ENCODE data around the gene MMP19.

The MMP19 gene

DNA sequence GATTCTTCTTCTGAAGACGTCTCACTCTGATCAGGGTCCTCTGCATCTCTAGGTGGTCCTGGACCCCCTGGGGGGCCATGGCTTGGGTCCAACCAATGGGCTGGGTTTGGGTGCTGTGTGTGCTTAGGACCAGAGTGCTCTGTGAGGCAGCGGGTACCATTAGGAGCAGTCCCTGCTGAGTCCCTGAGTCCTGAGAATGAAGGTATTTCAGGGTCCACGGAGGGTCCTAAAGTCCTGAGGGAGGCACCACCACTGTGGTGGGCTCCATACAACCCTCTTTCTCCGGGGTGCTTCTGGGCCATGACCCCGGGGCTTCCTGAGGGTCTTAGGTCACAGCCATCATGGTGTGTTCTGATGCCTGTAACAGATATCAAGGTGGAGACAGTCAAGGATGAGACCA is 14.4 kb downstream of the MMP19 start:
- Histone ChIP-seq H3K4me3 (ENCODE audit: low read length) (peak overlapping the region; percentile 87), H3K27me3 (ENCODE audit: low read depth, low read length) (no peaks in the 10 kb centered on the region), H2AFZ (ENCODE audit: low read depth, low read length) (no peak overlapping the region), H4K20me1 (ENCODE audit: insufficient read depth, low read length) (no peaks in the 10 kb centered on the region; the same call in 1 of the 2 replicates), H3K4me2 (ENCODE audit: low read length) (peak overlapping the region; percentile 87), H3K36me3 (replicated peaks; ENCODE audit: low read depth, low read length) (peaks cover 21% of the 10 kb centered on the region), H3K27ac (ENCODE audit: low read length) (no peak overlapping the region), H3K79me2 (ENCODE audit: low read length) (peaks cover 55% of the 10 kb centered on the region), H3K9me3 (ENCODE audit: insufficient read depth, low read length) (no peaks in the 10 kb centered on the region), H3K4me1 (ENCODE audit: low read length) (peaks cover 25% of the 10 kb centered on the region), H3K9ac (ENCODE audit: low read length) (peak overlapping the region; percentile 49; the same call in 1 of the 2 replicates)
- TF ChIP-seq, protein P1, sequence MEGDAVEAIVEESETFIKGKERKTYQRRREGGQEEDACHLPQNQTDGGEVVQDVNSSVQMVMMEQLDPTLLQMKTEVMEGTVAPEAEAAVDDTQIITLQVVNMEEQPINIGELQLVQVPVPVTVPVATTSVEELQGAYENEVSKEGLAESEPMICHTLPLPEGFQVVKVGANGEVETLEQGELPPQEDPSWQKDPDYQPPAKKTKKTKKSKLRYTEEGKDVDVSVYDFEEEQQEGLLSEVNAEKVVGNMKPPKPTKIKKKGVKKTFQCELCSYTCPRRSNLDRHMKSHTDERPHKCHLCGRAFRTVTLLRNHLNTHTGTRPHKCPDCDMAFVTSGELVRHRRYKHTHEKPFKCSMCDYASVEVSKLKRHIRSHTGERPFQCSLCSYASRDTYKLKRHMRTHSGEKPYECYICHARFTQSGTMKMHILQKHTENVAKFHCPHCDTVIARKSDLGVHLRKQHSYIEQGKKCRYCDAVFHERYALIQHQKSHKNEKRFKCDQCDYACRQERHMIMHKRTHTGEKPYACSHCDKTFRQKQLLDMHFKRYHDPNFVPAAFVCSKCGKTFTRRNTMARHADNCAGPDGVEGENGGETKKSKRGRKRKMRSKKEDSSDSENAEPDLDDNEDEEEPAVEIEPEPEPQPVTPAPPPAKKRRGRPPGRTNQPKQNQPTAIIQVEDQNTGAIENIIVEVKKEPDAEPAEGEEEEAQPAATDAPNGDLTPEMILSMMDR (IDR thresholded peaks at IDR 0.05; ENCODE audit: low read depth, low read length): no peak
- no peak for TF ChIP-seq EZH2phosphoT487 (IDR thresholded peaks at IDR 0.05; ENCODE audit: low read depth)

DNA sequence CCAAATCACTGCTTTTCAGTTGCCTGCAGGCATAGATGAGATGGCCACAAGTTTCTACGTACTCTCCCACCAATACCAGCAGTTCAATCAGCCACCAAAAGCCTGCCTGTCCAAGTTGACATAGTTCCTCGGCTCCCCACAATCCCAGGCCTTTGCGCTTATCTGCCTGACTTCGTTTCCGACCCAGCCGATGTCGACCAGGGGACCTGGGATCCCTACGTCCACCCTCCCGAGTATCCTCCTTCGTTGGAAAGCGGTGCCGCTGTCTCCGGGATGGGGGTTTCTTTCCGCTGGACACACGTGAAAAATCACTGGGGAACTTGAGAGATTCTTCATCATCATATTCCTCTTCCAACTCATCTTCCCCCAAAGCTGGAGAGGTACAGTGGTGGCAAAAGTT is 14.9 kb downstream of the MMP19 start:
- H2AFZ ChIP-seq (ENCODE audit: low read depth, low read length): no peak overlapping the region
- peaks cover 55% of the 10 kb centered on the region for H3K79me2 ChIP-seq (ENCODE audit: low read length)
- H3K27me3 ChIP-seq (ENCODE audit: low read depth, low read length): no peaks in the 10 kb centered on the region
- H3K9ac ChIP-seq (ENCODE audit: low read length): no peak overlapping the region
- peaks cover 25% of the 10 kb centered on the region for H3K4me1 ChIP-seq (ENCODE audit: low read length)
- H3K4me2 ChIP-seq (ENCODE audit: low read length): no peak overlapping the region
- no peak overlapping the region for H3K4me3 ChIP-seq (ENCODE audit: low read length)
- H3K27ac ChIP-seq (ENCODE audit: low read length): no peak overlapping the region
- H4K20me1 ChIP-seq (ENCODE audit: insufficient read depth, low read length): no peaks in the 10 kb centered on the region; the same call in 1 of the 2 replicates
- no peaks in the 10 kb centered on the region for H3K9me3 ChIP-seq (ENCODE audit: insufficient read depth, low read length)
- TF ChIP-seq EZH2phosphoT487 (IDR thresholded peaks at IDR 0.05; ENCODE audit: low read depth): no peak
- TF ChIP-seq, protein P1 (IDR thresholded peaks at IDR 0.05; ENCODE audit: low read depth, low read length): no peak
- H3K36me3 ChIP-seq (replicated peaks; ENCODE audit: low read depth, low read length): peaks cover 26% of the 10 kb centered on the region

DNA sequence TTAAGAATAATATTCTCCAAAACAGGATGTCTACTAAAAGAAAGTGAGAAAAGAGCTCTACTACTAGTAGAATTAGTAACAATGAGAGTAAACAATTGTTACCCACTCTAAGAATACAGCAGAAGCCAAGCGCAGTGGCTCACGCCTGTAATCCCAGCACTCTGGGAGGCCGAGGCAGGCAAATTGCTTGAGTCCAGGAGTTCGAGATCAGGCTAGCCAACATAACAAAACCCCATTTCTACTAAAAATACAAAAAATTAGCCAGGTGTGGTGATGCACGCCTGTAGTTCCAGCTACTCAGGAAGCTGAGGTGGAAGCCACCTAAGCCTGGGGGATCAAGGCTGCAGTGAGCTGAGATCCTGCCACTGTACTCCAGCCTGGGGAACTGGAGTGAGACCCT is 18.0 kb downstream of the MMP19 start:
- no peak overlapping the region for H3K9ac ChIP-seq (ENCODE audit: low read length)
- H3K36me3 ChIP-seq (replicated peaks; ENCODE audit: low read depth, low read length): peaks cover 55% of the 10 kb centered on the region
- peaks cover 44% of the 10 kb centered on the region for H3K79me2 ChIP-seq (ENCODE audit: low read length)
- H3K27ac ChIP-seq (ENCODE audit: low read length): no peak overlapping the region
- TF ChIP-seq, protein P1 (IDR thresholded peaks at IDR 0.05; ENCODE audit: low read depth, low read length): no peak
- TF ChIP-seq EZH2phosphoT487 (IDR thresholded peaks at IDR 0.05; ENCODE audit: low read depth): no peak
- H4K20me1 ChIP-seq (ENCODE audit: insufficient read depth, low read length): no peaks in the 10 kb centered on the region; the same call in 1 of the 2 replicates
- no peaks in the 10 kb centered on the region for H3K9me3 ChIP-seq (ENCODE audit: insufficient read depth, low read length)
- no peak overlapping the region for H3K4me3 ChIP-seq (ENCODE audit: low read length)
- H3K4me1 ChIP-seq (ENCODE audit: low read length): peaks cover 17% of the 10 kb centered on the region
- H3K27me3 ChIP-seq (ENCODE audit: low read depth, low read length): no peaks in the 10 kb centered on the region
- H2AFZ ChIP-seq (ENCODE audit: low read depth, low read length): no peak overlapping the region
- H3K4me2 ChIP-seq (ENCODE audit: low read length): no peak overlapping the region

DNA sequence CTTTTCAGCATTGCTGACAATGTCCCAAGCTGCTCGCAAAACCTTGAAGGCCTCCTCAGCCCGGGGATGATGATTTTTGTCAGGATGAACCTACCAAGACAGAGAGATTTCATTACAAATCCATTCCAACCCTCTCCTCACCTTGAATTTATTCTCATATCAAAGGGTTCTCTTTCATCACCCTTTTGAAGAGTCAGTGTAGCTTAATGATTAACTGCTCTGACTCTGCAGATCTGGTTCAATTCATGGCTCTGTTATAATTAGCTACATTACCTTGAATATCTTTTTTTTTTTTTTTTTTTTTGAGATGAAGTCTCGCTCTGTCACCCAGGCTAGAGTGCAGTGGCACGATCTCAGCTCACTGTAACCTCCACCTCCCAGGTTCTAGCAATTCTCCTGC is 19.3 kb downstream of the MMP19 start:
- TF ChIP-seq EZH2phosphoT487 (IDR thresholded peaks at IDR 0.05; ENCODE audit: low read depth): no peak
- TF ChIP-seq, protein P1 (IDR thresholded peaks at IDR 0.05; ENCODE audit: low read depth, low read length): no peak
- Histone ChIP-seq H3K4me1 (ENCODE audit: low read length) (peaks cover 20% of the 10 kb centered on the region), H4K20me1 (ENCODE audit: insufficient read depth, low read length) (no peaks in the 10 kb centered on the region; the same call in 1 of the 2 replicates), H3K9me3 (ENCODE audit: insufficient read depth, low read length) (no peaks in the 10 kb centered on the region), H2AFZ (ENCODE audit: low read depth, low read length) (no peak overlapping the region), H3K79me2 (ENCODE audit: low read length) (peaks cover 49% of the 10 kb centered on the region), H3K4me2 (ENCODE audit: low read length) (no peak overlapping the region), H3K27me3 (ENCODE audit: low read depth, low read length) (no peaks in the 10 kb centered on the region), H3K27ac (ENCODE audit: low read length) (no peak overlapping the region), H3K4me3 (ENCODE audit: low read length) (no peak overlapping the region), H3K9ac (ENCODE audit: low read length) (no peak overlapping the region), H3K36me3 (replicated peaks; ENCODE audit: low read depth, low read length) (peaks cover 63% of the 10 kb centered on the region)

Data from OCI-LY3 (cell line).